Measurements from ENCODE around the gene GSTK1.

GSTK1 gene

GRCh38 chr7:143318661-143319060 is 55.4 kb downstream of the GSTK1 start:
- Histone ChIP-seq H3K27me3 (ENCODE audit: control insufficient read depth, insufficient read depth, low read length) (no peaks in the 10 kb centered on the region), H3K27ac (ENCODE audit: low read depth, low read length) (no peak overlapping the region), H3K4me3 (ENCODE audit: low read length) (no peak overlapping the region), H3K9ac (ENCODE audit: low read length) (no peak overlapping the region), H3K4me1 (ENCODE audit: control insufficient read depth, insufficient read depth, low read length) (no peaks in the 10 kb centered on the region), H3K36me3 (ENCODE audit: control insufficient read depth, insufficient read depth, low read length) (no peaks in the 10 kb centered on the region)
